Measurements from ENCODE around the gene CFAP251.

DNA sequence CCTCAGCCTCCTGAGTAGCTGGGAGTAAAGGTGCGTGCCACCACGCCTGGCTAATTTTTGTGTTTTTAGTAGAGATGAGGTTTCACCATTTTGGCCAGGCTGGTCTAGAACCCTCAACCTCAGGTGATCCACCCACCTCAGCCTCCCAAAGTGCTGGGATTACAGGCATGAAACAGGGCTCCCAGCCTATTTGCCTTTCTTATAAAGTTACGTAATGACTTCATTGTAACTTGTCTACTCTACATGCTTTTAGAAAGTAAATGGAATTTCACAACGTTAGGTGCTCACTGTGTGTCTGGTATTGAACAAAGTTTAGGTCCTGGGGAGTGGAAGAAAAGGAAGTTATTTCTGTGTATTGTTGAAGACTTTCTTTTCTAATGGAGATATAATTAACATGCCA lies 12.5 kb downstream of the CFAP251 start:
- no peak for TF ChIP-seq EZH2phosphoT487 (IDR thresholded peaks at IDR 0.05; ENCODE audit: low read depth, severe bottlenecking, unreplicated experiment)
- TF ChIP-seq EZH2 (IDR thresholded peaks at IDR 0.05; ENCODE audit: borderline replicate concordance), result no peak
- TF ChIP-seq, protein P1, sequence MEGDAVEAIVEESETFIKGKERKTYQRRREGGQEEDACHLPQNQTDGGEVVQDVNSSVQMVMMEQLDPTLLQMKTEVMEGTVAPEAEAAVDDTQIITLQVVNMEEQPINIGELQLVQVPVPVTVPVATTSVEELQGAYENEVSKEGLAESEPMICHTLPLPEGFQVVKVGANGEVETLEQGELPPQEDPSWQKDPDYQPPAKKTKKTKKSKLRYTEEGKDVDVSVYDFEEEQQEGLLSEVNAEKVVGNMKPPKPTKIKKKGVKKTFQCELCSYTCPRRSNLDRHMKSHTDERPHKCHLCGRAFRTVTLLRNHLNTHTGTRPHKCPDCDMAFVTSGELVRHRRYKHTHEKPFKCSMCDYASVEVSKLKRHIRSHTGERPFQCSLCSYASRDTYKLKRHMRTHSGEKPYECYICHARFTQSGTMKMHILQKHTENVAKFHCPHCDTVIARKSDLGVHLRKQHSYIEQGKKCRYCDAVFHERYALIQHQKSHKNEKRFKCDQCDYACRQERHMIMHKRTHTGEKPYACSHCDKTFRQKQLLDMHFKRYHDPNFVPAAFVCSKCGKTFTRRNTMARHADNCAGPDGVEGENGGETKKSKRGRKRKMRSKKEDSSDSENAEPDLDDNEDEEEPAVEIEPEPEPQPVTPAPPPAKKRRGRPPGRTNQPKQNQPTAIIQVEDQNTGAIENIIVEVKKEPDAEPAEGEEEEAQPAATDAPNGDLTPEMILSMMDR (IDR thresholded peaks at IDR 0.05; ENCODE audit: poor library complexity), result no peak
